Transverse colon (tissue), 4 donors: ENCODE results near the gene KCTD20. TPM values are rescaled to one million over a fixed set of nuclear protein-coding genes. Genes with fewer than 3 reads are reported as not detected.
"Not testable (repeated sequence)": the region's sequence is repeated elsewhere in the genome, so short reads cannot be mapped to it uniquely, and the experiment has no call there.

Source experiments
- DNase-seq: peaks from one replicate; pipeline ENCODE4 v3.0.0-alpha.2; 2019
- H3K27ac ChIP-seq, 4 donors: fragments of 200-600 bp; sonication (generic); 2 replicates each; pipeline ENCODE4 v1.5.1; 2016 to 2018; ENCODE audit warnings: inconsistent platforms in 4 of 4
- H3K27me3 ChIP-seq: fragments of 200-600 bp; sonication (generic); 2 replicates; pipeline ENCODE4 v1.5.1; 2017; ENCODE audit warnings: inconsistent platforms
- H3K36me3 ChIP-seq, 4 donors: fragments of 200-600 bp; sonication (generic); 2 replicates each; pipeline ENCODE4 v1.5.1; 2017 to 2019; ENCODE audit warnings: inconsistent platforms in 4 of 4
- H3K4me1 ChIP-seq, 4 donors: fragments of 200-600 bp; sonication (generic); 2 replicates each; pipeline ENCODE4 v1.5.1; 2017 to 2020; ENCODE audit warnings: inconsistent platforms in 4 of 4
- H3K4me3 ChIP-seq, 4 donors: fragments of 200-600 bp; sonication (generic); 1 replicate in 1 of 4; 2 replicates in 3 of 4; pipeline versions ENCODE4 v1.5.1 to v1.6.1; 2017 to 2019; ENCODE audit warnings: inconsistent platforms in 4 of 4
- H3K9me3 ChIP-seq, 2 donors: fragments of 200-600 bp; sonication (generic); 2 replicates each; pipeline ENCODE4 v1.5.1; 2017 to 2019; ENCODE audit warnings: inconsistent platforms in 2 of 2
- CTCF ChIP-seq, 5 experiments: fragments of 200-600 bp in 3 of 5; fragments of 450-650 bp in 2 of 5; sonication (generic) in 3 of 5; IDR thresholded peaks; 1 replicate in 2 of 5; 2 replicates in 3 of 5; pipeline ENCODE4 v1.5.1; 2016 to 2017; ENCODE audit warnings: antibody characterized with exemption in 5 of 5, inconsistent platforms in 3 of 5, mild to moderate bottlenecking in 2 of 5, moderate library complexity in 1 of 5
- EP300 ChIP-seq: sonication (generic); formaldehyde crosslinking; IDR thresholded peaks from one replicate; pipeline ENCODE4 v1.6.1; 2017; ENCODE audit warnings: antibody characterized with exemption, low read depth
- POLR2A ChIP-seq: fragments of 450-650 bp; IDR thresholded peaks from one replicate; pipeline ENCODE4 v1.6.1; 2016; ENCODE audit warnings: antibody characterized with exemption, mild to moderate bottlenecking, moderate library complexity
- POLR2AphosphoS5 ChIP-seq, 3 donors: sonication (generic); formaldehyde crosslinking; IDR thresholded peaks; one replicate each; pipeline ENCODE4 v1.6.1; 2016; ENCODE audit warnings: antibody characterized with exemption in 3 of 3
- WGBS, 2 donors: methylation state at CpG; one replicate each; pipeline ENCODE4 v1.1.5; 2018; ENCODE audit warnings: low coverage in 1 of 2; 5-methylcytosine and 5-hydroxymethylcytosine counted together
- in situ Hi-C, 4 donors: fragments of 200-750 bp; cut with MboI; loops; one replicate each; pipeline versions ENCODE4 v1.15.0 to v1.15.1; 2017; ENCODE audit warnings: low sequenced_read_pairs in 3 of 4, low pct_ligation_motif_present in 1 of 4, low pct_unique_long_range_greater_than_20kb in 1 of 4
- intact Hi-C: fragments of 100-400 bp; cut with DNase I; formaldehyde crosslinking; loops from one replicate; pipeline ENCODE4 v1.15.1; 2023; ENCODE audit warnings: low total_unique reads
- total RNA-seq, 4 donors: library from RNA; depleted of rRNA; stranded (reverse); fragments of >200 nt; gene quantifications; one replicate each; pipeline ENCODE4 v1.1.0, GENCODE V29; 2016

Gene KCTD20
- total RNA-seq, 4 donors from 2014 or later: 23.2 to 61.9 (median 29.9) TPM

- DNase-seq: no peak
- Histone ChIP-seq H3K4me1 (peaks cover 0 to 7% (median 2%) of the 10 kb centered on the region in 4 donors), H3K27ac (no peak overlapping the region), H3K36me3 (peaks cover 0 to 17% (median 8%) of the 10 kb centered on the region in 4 donors), H3K27me3 (no peaks in the 10 kb centered on the region), H3K9me3 (no peaks in the 10 kb centered on the region), H3K4me3 (no peak overlapping the region)
- WGBS, 2 donors: 98 to 100% methylated on average over 3 of the region's 3 CpGs
- in situ Hi-C loops (no loop called here), intact Hi-C loops (no loop called here)
- TF ChIP-seq POLR2A (no peak), EP300 (no peak), POLR2AphosphoS5 (IDR thresholded peaks at IDR 0.05) (no peak), CTCF (IDR thresholded peaks at IDR 0.05) (no peak)
Observed at GRCh38 chr6:36467625-36468024, 24.8 kb downstream of the KCTD20 start.

DNA sequence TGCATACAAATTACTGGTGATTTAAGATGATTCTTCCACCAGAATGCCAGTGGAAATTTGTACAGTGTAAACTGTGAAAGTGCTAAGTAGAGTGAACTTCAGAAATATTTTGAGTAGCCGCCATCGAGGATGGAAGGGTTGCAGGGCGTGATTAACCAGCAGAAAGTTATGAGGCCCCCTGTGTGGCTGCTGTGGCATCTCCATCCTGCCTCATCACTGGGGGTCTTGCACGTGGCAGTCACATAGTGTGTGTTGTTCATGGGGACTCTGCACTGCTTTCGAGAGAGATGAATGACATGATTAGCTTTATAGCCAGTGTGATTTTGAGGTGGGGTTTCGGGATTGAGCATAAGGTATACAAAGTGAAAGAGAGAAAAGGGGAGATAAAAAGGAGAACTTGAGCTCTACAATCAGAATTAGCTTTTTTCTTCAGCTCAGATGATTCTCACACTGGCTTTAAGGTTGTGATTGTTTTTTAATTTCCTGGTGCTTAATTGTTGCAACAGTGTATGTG lies 26.4 kb downstream of the KCTD20 start:
- DNase-seq: no peak
- Histone ChIP-seq H3K27ac (no peak overlapping the region), H3K4me1 (no peaks in the 10 kb centered on the region), H3K4me3 (no peak overlapping the region), H3K27me3 (no peaks in the 10 kb centered on the region), H3K36me3 (peaks cover 0 to 17% (median 8%) of the 10 kb centered on the region in 4 donors), H3K9me3 (no peaks in the 10 kb centered on the region)
- intact Hi-C loops: no loop called here
- TF ChIP-seq EP300: no peak
- no peak for TF ChIP-seq CTCF (IDR thresholded peaks at IDR 0.05)
- TF ChIP-seq POLR2A: no peak
- WGBS, 2 donors: 76 to 84% methylated on average over 6 of the region's 6 CpGs
- in situ Hi-C loops: no loop called here

DNA sequence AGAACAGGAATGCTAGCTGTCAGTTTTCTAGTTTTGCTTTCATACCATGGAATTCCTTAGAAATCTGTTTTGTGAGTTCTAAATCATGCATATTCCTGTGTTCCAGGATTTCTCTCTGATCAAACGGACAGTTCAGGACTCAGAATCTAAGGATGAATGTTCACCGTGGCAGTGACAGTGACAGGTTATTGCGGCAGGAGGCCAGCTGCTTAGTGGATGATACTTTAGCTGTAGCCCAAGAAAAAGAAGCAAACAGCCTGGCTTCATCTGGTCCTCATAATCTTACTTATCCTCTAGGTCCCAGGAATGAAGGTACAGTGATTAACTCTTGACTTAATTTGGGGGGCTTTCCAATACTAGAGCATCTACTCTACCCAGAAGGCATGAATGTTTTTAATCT lies 27.1 kb downstream of the KCTD20 start:
- H3K27ac ChIP-seq: no peak overlapping the region
- WGBS, 2 donors: 96% methylated on average over 3 of the region's 3 CpGs; no CpG with 5 or more reads in 1 of the 2 donors
- in situ Hi-C loops (no loop called here), intact Hi-C loops (no loop called here)
- no peak for DNase-seq
- no peak for TF ChIP-seq POLR2A
- H3K9me3 ChIP-seq: no peaks in the 10 kb centered on the region
- no peaks in the 10 kb centered on the region for H3K4me1 ChIP-seq
- peaks cover 0 to 17% (median 8%) of the 10 kb centered on the region in 4 donors for H3K36me3 ChIP-seq
- H3K27me3 ChIP-seq: no peaks in the 10 kb centered on the region
- H3K4me3 ChIP-seq: no peak overlapping the region

DNA sequence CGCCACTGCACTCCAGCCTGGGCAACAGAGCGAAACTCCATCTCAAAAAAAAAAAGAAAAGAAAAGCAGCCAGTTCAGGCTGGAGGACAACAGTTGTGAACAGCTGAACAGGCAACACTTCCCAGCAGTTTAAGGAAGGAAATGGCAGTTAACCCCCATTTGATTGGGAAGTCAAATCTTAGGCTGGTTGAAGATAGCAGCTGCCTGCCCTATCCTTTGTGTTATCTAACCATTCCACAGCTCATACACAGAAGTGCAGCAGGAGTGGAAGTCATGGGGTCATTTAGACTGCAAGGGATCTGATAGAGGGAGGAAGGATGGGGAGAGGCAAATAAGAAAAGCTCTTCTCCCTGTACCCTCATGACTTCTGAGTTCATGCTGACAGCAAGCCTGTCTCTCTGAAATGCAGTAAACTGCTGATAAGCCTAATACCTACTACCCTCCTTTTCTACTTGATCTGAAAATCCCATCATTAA lies 35.3 kb downstream of the KCTD20 start:
- TF ChIP-seq EP300: no peak
- no peak for TF ChIP-seq POLR2AphosphoS5 (IDR thresholded peaks at IDR 0.05)
- H3K4me3 ChIP-seq: no peak overlapping the region
- peaks cover 0 to 26% (median 10%) of the 10 kb centered on the region in 4 donors for H3K36me3 ChIP-seq
- in situ Hi-C loops: no loop called here
- intact Hi-C loops: no loop called here
- H3K27me3 ChIP-seq: no peaks in the 10 kb centered on the region
- H3K27ac ChIP-seq: no peak overlapping the region
- H3K9me3 ChIP-seq: no peaks in the 10 kb centered on the region
- no peak for DNase-seq
- no peaks in the 10 kb centered on the region for H3K4me1 ChIP-seq
- 93 to 95% methylated on average over 2 of the region's 2 CpGs for WGBS, 2 donors

DNA sequence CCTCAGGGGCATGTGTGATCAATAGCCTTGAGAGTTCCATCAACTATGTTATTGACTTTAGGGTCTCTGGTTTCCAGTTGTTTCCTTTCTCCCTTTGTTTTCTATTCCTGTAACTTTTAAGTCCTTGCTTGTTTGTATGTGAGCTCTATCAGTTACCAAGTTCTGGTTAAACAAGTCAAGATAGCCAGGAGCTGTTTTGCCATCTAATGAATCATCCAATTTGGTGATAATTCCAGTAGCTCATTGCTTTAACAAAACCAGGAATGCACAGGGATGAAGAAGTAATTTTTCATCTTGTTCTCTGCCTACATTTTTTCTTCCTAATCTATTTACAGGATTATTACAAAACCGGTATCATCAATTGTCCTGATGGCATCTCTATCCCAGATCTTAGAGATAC lies 36.5 kb downstream of the KCTD20 start:
- WGBS, 2 donors: 91% methylated on average over 1 of the region's 1 CpG; no CpG with 5 or more reads in 1 of the 2 donors

DNA sequence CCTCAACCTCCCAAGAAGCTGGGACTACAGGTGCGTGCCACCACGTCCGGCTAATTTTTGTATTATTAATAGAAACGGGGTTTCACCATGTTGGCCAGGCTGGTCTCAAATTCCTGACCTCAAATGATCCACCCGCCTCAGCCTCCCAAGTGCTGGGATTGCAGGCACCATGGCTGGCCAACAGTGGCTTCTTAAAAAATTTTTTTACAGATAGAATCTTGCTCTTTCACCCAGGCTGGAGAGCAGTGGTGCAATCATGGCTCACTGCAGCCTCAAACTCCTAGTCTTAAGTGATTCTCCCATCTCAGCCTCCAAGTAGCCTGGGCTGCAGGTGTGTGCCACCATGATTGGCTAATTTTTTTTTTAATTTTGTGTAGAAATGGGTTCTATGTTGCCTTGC lies 40.5 kb downstream of the KCTD20 start:
- H3K4me1 ChIP-seq, H3K9me3 ChIP-seq, H3K4me3 ChIP-seq, H3K27ac ChIP-seq, in situ Hi-C loops, intact Hi-C loops, H3K27me3 ChIP-seq, DNase-seq: not testable (repeated sequence)
- 93% methylated on average over 5 of the region's 5 CpGs; no CpG with 5 or more reads in 1 of the 2 donors for WGBS, 2 donors
- H3K36me3 ChIP-seq: peaks cover 0 to 35% (median 16%) of the 10 kb centered on the region in 4 donors

More for the DNA sequence above, 36.5 kb downstream of the KCTD20 start:
- no peaks in the 10 kb centered on the region for H3K27me3 ChIP-seq
- H3K36me3 ChIP-seq: peaks cover 0 to 26% (median 10%) of the 10 kb centered on the region in 4 donors
- peaks cover 0 to 2% (median 0%) of the 10 kb centered on the region in 4 donors for H3K4me1 ChIP-seq
- in situ Hi-C loops: no loop called here
- no peak overlapping the region for H3K27ac ChIP-seq
- TF ChIP-seq CTCF (IDR thresholded peaks at IDR 0.05): no peak
- TF ChIP-seq EP300: no peak
- intact Hi-C loops: no loop called here
- DNase-seq: no peak
- no peaks in the 10 kb centered on the region for H3K9me3 ChIP-seq
- no peak overlapping the region for H3K4me3 ChIP-seq
